NK-92 treated with Interleukin-12 subunit alpha and Interleukin-12 subunit beta, amount 100 ng/mL, for 24 hours (cell line): ENCODE data around the gene SATB1.

Experiments
- DNase-seq: peaks from one replicate; lab custom pipeline; 2025; lab: John Stamatoyannopoulos, UW

Gene SATB1

GRCh38 chr3:18401300-18401961 is 23.7 kb downstream of the SATB1 start:
- DNase-seq, result no peak

- no peak for DNase-seq
Observed at GRCh38 chr3:18398448-18398847, 26.7 kb downstream of the SATB1 start.

- DNase-seq, result no peak
Observed at GRCh38 chr3:18396428-18396827, 28.7 kb downstream of the SATB1 start.

- no peak for DNase-seq
Observed at GRCh38 chr3:18394384-18394995, 30.6 kb downstream of the SATB1 start.

- DNase-seq, result no peak
Observed at GRCh38 chr3:18393906-18394305, 31.2 kb downstream of the SATB1 start.

- DNase-seq, result no peak
Observed at GRCh38 chr3:18390024-18390660, 35.0 kb downstream of the SATB1 start.

GRCh38 chr3:18389108-18389733 is 35.9 kb downstream of the SATB1 start:
- DNase-seq, result no peak

- no peak for DNase-seq
Observed at GRCh38 chr3:18386274-18386890, 38.8 kb downstream of the SATB1 start.

GRCh38 chr3:18385706-18386105 is 39.4 kb downstream of the SATB1 start:
- DNase-seq, result no peak

- no peak for DNase-seq
Observed at GRCh38 chr3:18382760-18383369, 42.3 kb downstream of the SATB1 start.

GRCh38 chr3:18379647-18380046 is 45.5 kb downstream of the SATB1 start:
- DNase-seq, result no peak

GRCh38 chr3:18378218-18378617 is 46.9 kb downstream of the SATB1 start:
- no peak for DNase-seq

- no peak for DNase-seq
Observed at GRCh38 chr3:18376682-18377081, 48.5 kb downstream of the SATB1 start.

GRCh38 chr3:18372786-18373405 is 52.2 kb downstream of the SATB1 start:
- no peak for DNase-seq

GRCh38 chr3:18370672-18371071 is 54.5 kb downstream of the SATB1 start:
- DNase-seq, result no peak

GRCh38 chr3:18369551-18370185 is 55.5 kb downstream of the SATB1 start:
- DNase-seq, result no peak

GRCh38 chr3:18366258-18366657 is 58.9 kb downstream of the SATB1 start:
- no peak for DNase-seq

GRCh38 chr3:18363338-18363737 is 61.8 kb downstream of the SATB1 start:
- no peak for DNase-seq

GRCh38 chr3:18357747-18358146 is 67.4 kb downstream of the SATB1 start:
- no peak for DNase-seq

GRCh38 chr3:18355832-18356231 is 69.3 kb downstream of the SATB1 start:
- no peak for DNase-seq

- no peak for DNase-seq
Observed at GRCh38 chr3:18354701-18355100, 70.4 kb downstream of the SATB1 start.
